Measurements from ENCODE around the gene MRPS17.
A peak's percentile ranks its signal among the peaks of the same experiment; 100 is the strongest.

MRPS17 gene

GRCh38 chr7:55939514-55940123 is 12.1 kb upstream of the MRPS17 start:
- H3K4me3 ChIP-seq (ENCODE audit: low read depth, low read length): no peak overlapping the region
- no peak for TF ChIP-seq CTCF (IDR thresholded peaks at IDR 0.05; ENCODE audit: low read depth, low read length)

- TF ChIP-seq CTCF (IDR thresholded peaks at IDR 0.05; ENCODE audit: low read depth, low read length): no peak
- H3K4me3 ChIP-seq (ENCODE audit: low read depth, low read length): no peak overlapping the region
Measured at GRCh38 chr7:55946545-55946944, 5.1 kb upstream of the MRPS17 start.

- peak overlapping the region; percentile 95 for H3K4me3 ChIP-seq (ENCODE audit: low read depth, low read length)
Measured at GRCh38 chr7:55952352-55952671, 635 bp downstream of the MRPS17 start.

- TF ChIP-seq CTCF (IDR thresholded peaks at IDR 0.05; ENCODE audit: low read depth, low read length): no peak
- H3K4me3 ChIP-seq (ENCODE audit: low read depth, low read length): no peak overlapping the region
Measured at GRCh38 chr7:55953707-55954475, 2.2 kb downstream of the MRPS17 start.

GRCh38 chr7:55957190-55957589 is 5.5 kb downstream of the MRPS17 start:
- no peak for TF ChIP-seq CTCF (IDR thresholded peaks at IDR 0.05; ENCODE audit: low read depth, low read length)
- H3K4me3 ChIP-seq (ENCODE audit: low read depth, low read length): no peak overlapping the region

GRCh38 chr7:55962014-55962413 is 10.3 kb downstream of the MRPS17 start:
- H3K4me3 ChIP-seq (ENCODE audit: low read depth, low read length): no peak overlapping the region
- no peak for TF ChIP-seq CTCF (IDR thresholded peaks at IDR 0.05; ENCODE audit: low read depth, low read length)

- peak overlapping the region; percentile 47 for H3K4me3 ChIP-seq (ENCODE audit: low read depth, low read length)
- no peak for TF ChIP-seq CTCF (IDR thresholded peaks at IDR 0.05; ENCODE audit: low read depth, low read length)
Measured at GRCh38 chr7:55963584-55964168, 12.0 kb downstream of the MRPS17 start.

Data from WI38 (cell line).